SK-N-SH (cell line): ENCODE results near the gene CCDC197. TPM values are rescaled to one million over a fixed set of nuclear protein-coding genes. Genes with fewer than 3 reads are reported as not detected.

Source experiments
- CTCF ChIA-PET: fragments of 300-600, 350-600 bp; formaldehyde crosslinking; extraction: SDS; loops from one replicate; lab custom pipeline; 2021; lab: Yijun Ruan, JAX
- POLR2A ChIA-PET: fragments of 350-600 bp; sonication (Branson Sonifier 250); formaldehyde crosslinking; extraction: SDS; loops from one replicate; lab custom pipeline; 2020; ENCODE audit warnings: antibody characterized with exemption, inconsistent platforms; lab: Yijun Ruan, JAX
- DNase-seq: peaks from one replicate; pipeline ENCODE4 v3.0.0; 2012
- H2AFZ ChIP-seq: fragments of 200-600 bp; sonication (generic); 2 replicates; pipeline ENCODE4 v1.8.1; 2016; ENCODE audit warnings: antibody characterized with exemption, mild to moderate bottlenecking, low read depth
- H3F3A ChIP-seq: fragments of 200-600 bp; sonication (generic); replicated peaks from 2 replicates; pipeline ENCODE3; 2016; ENCODE audit warnings: antibody characterized with exemption, mild to moderate bottlenecking; ENCODE audit not compliant: insufficient read depth
- H3K27ac ChIP-seq, 2 experiments: fragments of 200-500 bp in 1 of 2; fragments of 200-600 bp in 1 of 2; sonication (Bioruptor generic) in 1 of 2; sonication (generic), shearing (Covaris generic) in 1 of 2; 2 replicates each; pipeline versions ENCODE4 v1.5.1 to v1.6.1; 2014 to 2016; ENCODE audit warnings: low read depth in 2 of 2, inconsistent platforms in 1 of 2, low read length in 1 of 2, mild to moderate bottlenecking in 1 of 2, mixed read lengths in 1 of 2
- H3K27me3 ChIP-seq: fragments of 200-600 bp; sonication (generic), shearing (Covaris generic); 2 replicates; pipeline ENCODE4 v1.6.1; 2016; ENCODE audit warnings: mixed run types; ENCODE audit not compliant: insufficient read depth
- H3K36me3 ChIP-seq, 2 experiments: fragments of 200-500 bp in 1 of 2; fragments of 200-600 bp in 1 of 2; sonication (Bioruptor generic) in 1 of 2; sonication (generic) in 1 of 2; replicated peaks in 1 of 2; 2 replicates each; pipeline versions ENCODE3 to v1.5.1; 2014 to 2016; ENCODE audit warnings: low read length in 1 of 2, mild to moderate bottlenecking in 1 of 2; ENCODE audit not compliant: insufficient read depth in 2 of 2, control insufficient read depth in 1 of 2
- H3K4me1 ChIP-seq, 2 experiments: fragments of 200-500 bp in 1 of 2; fragments of 200-600 bp in 1 of 2; sonication (Bioruptor generic) in 1 of 2; sonication (generic), shearing (Covaris generic) in 1 of 2; 2 replicates each; pipeline versions ENCODE4 v1.5.1 to v1.6.1; 2014 to 2016; ENCODE audit warnings: low read depth in 1 of 2, low read length in 1 of 2, mixed run types in 1 of 2; ENCODE audit not compliant: insufficient read depth in 2 of 2, control insufficient read depth in 1 of 2
- H3K4me2 ChIP-seq: fragments of 200-600 bp; sonication (generic), shearing (Covaris generic); 2 replicates; pipeline ENCODE4 v1.6.1; 2017; ENCODE audit warnings: mixed run types
- H3K4me3 ChIP-seq, 2 experiments: fragments of 200-500 bp in 1 of 2; fragments of 200-600 bp in 1 of 2; sonication (Bioruptor generic) in 1 of 2; sonication (generic), shearing (Covaris generic) in 1 of 2; 2 replicates each; pipeline versions ENCODE4 v1.5.1 to v1.8.1; 2014 to 2016; ENCODE audit warnings: low read depth in 2 of 2, inconsistent platforms in 1 of 2, low read length in 1 of 2, mild to moderate bottlenecking in 1 of 2, mixed read lengths in 1 of 2, moderate library complexity in 1 of 2
- H3K79me2 ChIP-seq: fragments of 200-600 bp; sonication (generic); 2 replicates; pipeline ENCODE4 v1.8.1; 2017; ENCODE audit warnings: mild to moderate bottlenecking; ENCODE audit not compliant: insufficient read depth
- H3K9ac ChIP-seq: fragments of 200-600 bp; sonication (generic); 2 replicates; pipeline ENCODE4 v1.6.1; 2017; ENCODE audit warnings: mixed run types
- H3K9me2 ChIP-seq: fragments of 200-600 bp; sonication (generic); 2 replicates; pipeline ENCODE4 v1.6.1; 2017; ENCODE audit warnings: mixed run types
- H3K9me3 ChIP-seq: fragments of 200-600 bp; sonication (generic); 2 replicates; pipeline ENCODE4 v1.6.1; 2017; ENCODE audit warnings: mixed run types, mild to moderate bottlenecking, moderate library complexity
- H4K20me1 ChIP-seq: fragments of 200-600 bp; sonication (generic); 2 replicates; pipeline ENCODE4 v1.6.1; 2017; ENCODE audit warnings: mild to moderate bottlenecking, mixed run types; ENCODE audit not compliant: insufficient read depth
- MAX ChIP-seq: IDR thresholded peaks from 2 replicates; pipeline ENCODE4 v1.4.0; 2012; ENCODE audit warnings: low read depth
- NRF1 ChIP-seq: IDR thresholded peaks from 2 replicates; pipeline ENCODE4 v1.6.1; 2012; ENCODE audit warnings: low read depth, mild to moderate bottlenecking, low read length
- PBX3 ChIP-seq: IDR thresholded peaks from 2 replicates; pipeline ENCODE4; 2012
- RFX5 ChIP-seq: IDR thresholded peaks from 2 replicates; pipeline ENCODE4 v1.6.1; 2012; ENCODE audit warnings: mild to moderate bottlenecking, improper control_type of control experiment, low read length
- SIN3A ChIP-seq: IDR thresholded peaks from 2 replicates; pipeline ENCODE4 v1.6.1; 2012; ENCODE audit warnings: low read depth, mild to moderate bottlenecking, low read length, moderate library complexity, borderline replicate concordance
- TAF1 ChIP-seq: IDR thresholded peaks from 2 replicates; pipeline ENCODE4 v1.6.1; 2012; ENCODE audit warnings: low read depth, mild to moderate bottlenecking, low read length, moderate library complexity, borderline replicate concordance
- ZBTB33 ChIP-seq: IDR thresholded peaks from 2 replicates; pipeline ENCODE4 v1.4.0; 2012; ENCODE audit warnings: low read depth, borderline replicate concordance
- WGBS: methylation state at CpG from one replicate; pipeline ENCODE4 v1.1.6; 2017; ENCODE audit warnings: low lambda C conversion rate; 5-methylcytosine and 5-hydroxymethylcytosine counted together
- polyA plus RNA-seq, 3 experiments: library from polyadenylated mRNA; depleted of rRNA; stranded (reverse); fragments of >200 nt; gene quantifications; 2 replicates each; pipeline ENCODE4 v1.2.3, GENCODE V29; 2012

Gene CCDC197
- polyA plus RNA-seq, 1 of the 3 experiments (the other 2 are of a cell fraction): not detected

- no peak overlapping the region for H3K27ac ChIP-seq
- H3K36me3 ChIP-seq: no peaks in the 10 kb centered on the region
- TF ChIP-seq RFX5 (no peak), NRF1 (no peak), TAF1 (no peak), MAX (no peak), SIN3A (no peak)
- H3K4me1 ChIP-seq: peaks cover 0 to 10% of the 10 kb centered on the region in 2 experiments; a peak in 1 of 4 replicates
- no peaks in the 10 kb centered on the region for H3K9me3 ChIP-seq
- no peak overlapping the region for H3K9ac ChIP-seq
- H3K79me2 ChIP-seq: no peaks in the 10 kb centered on the region
- DNase-seq: no peak
- no peaks in the 10 kb centered on the region for H3K9me2 ChIP-seq
- H2AFZ ChIP-seq: no peak overlapping the region
- no peak overlapping the region for H3K4me2 ChIP-seq
- CTCF ChIA-PET: interaction anchor here (1.1 to 3.9 kb wide), 6 partner anchors 8 to 151 kb away, joined by 3 to 23 read pairs (median 6); no protein-coding TSS in a partner anchor
- H4K20me1 ChIP-seq: no peaks in the 10 kb centered on the region
- no peak overlapping the region for H3K4me3 ChIP-seq
- 95% methylated on average over 7 of the region's 7 CpGs for WGBS
- POLR2A ChIA-PET: no interaction called here
- no peaks in the 10 kb centered on the region for H3K27me3 ChIP-seq
- no peaks in the 10 kb centered on the region for H3F3A ChIP-seq
Measured at GRCh38 chr14:94029671-94030203, 32.6 kb downstream of the CCDC197 start.

GRCh38 chr14:94030571-94030970, 33.5 kb downstream of the CCDC197 start:
- H3K4me3 ChIP-seq: no peak overlapping the region
- H3K79me2 ChIP-seq: no peaks in the 10 kb centered on the region
- WGBS: 89% methylated on average over 14 of the region's 14 CpGs
- no peak for DNase-seq
- ChIA-PET POLR2A (no interaction called here), CTCF (interaction anchor here (1.1 to 3.9 kb wide), 2 partner anchors 107 to 150 kb away, joined by 3 to 23 read pairs; no protein-coding TSS in a partner anchor)
- H3K9ac ChIP-seq: no peak overlapping the region
- H3K36me3 ChIP-seq: no peaks in the 10 kb centered on the region
- no peaks in the 10 kb centered on the region for H3F3A ChIP-seq
- no peaks in the 10 kb centered on the region for H4K20me1 ChIP-seq
- H3K9me2 ChIP-seq: no peaks in the 10 kb centered on the region
- no peak overlapping the region for H3K4me2 ChIP-seq
- H3K27me3 ChIP-seq: no peaks in the 10 kb centered on the region
- TF ChIP-seq ZBTB33 (no peak), PBX3 (no peak)
- TF ChIP-seq, all 33 proteins: peak for 0
- Histone ChIP-seq H3K9me3 (no peaks in the 10 kb centered on the region), H3K4me1 (peaks cover 0 to 10% of the 10 kb centered on the region in 2 experiments; a peak in 1 of 4 replicates), H3K27ac (no peak overlapping the region), H2AFZ (no peak overlapping the region)
